ENCODE results near the gene ACTG1. TPM values are rescaled to one million over a fixed set of nuclear protein-coding genes. Genes with fewer than 3 reads are reported as not detected.

Gene ACTG1
- total RNA-seq, 1 experiment from 2014 or later: 2,136 TPM

DNA sequence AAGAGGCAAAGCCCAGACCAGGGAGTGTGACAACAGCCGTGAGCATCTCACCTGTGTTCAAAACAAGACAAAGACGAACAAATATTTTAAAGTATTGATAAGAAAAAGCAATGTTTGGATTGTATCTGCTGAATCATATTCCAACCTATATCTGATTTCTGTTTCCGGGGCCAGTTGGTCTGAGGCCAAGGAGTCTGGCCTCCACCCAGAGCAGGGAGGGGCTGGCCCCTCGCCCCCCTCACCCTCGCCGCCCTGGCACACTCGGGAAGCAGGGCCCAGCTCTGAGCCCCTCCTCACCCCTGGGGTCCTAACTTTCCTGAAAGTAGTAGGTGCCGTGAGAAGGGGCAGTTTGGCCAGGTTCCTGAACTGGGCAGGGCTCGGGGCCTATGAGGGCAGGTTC lies 48.0 kb downstream of the ACTG1 start:
- DNase-seq (ENCODE audit: low read depth): no peak

DNA sequence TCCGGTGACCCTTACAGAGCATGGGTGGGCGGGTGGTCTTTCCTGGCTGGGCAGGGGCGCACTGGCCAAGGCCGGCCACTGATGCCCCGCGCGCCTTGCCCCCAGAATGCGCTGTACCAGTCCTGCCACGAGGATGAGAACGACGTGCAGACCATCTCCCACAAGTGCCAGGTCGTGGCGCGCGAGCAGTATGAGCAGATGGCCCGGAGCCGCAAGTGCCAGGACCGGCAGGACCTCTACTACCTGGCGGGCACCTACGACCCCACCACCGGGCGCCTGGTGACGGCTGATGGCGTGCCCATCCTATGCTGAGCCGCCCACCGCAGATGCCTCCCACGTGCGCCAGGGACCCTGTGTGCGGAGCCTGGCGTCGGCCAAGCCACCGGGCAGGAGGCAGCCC lies 49.1 kb downstream of the ACTG1 start:
- no peak for DNase-seq (ENCODE audit: low read depth)

DNA sequence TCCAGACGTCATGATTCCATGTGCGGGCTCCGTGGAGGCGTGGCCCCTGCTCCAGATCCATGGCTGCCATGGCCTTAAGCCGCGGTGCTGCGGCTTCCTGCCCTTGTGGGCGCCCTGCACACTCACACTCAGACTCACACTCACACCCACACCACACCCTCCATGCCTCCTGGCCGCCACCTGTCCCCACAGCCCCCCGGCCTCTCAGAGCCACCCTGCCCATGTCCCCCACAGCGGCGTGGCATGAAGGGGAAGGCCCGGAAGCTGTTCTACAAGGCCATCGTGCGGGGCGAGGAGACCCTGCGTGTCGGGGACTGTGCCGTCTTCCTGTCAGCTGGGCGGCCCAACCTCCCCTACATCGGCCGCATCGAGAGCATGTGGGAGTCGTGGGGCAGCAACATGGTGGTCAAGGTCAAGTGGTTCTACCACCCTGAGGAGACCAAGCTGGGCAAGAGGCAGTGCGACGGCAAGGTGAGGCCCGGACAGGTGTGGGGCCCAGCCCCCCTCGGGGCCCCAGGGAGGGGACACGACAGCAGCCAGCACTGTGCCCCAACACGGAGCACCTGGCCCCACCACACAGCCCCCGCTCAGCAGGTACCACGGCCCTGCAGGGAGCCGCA lies 50.0 kb downstream of the ACTG1 start:
- DNase-seq (ENCODE audit: low read depth): no peak

DNA sequence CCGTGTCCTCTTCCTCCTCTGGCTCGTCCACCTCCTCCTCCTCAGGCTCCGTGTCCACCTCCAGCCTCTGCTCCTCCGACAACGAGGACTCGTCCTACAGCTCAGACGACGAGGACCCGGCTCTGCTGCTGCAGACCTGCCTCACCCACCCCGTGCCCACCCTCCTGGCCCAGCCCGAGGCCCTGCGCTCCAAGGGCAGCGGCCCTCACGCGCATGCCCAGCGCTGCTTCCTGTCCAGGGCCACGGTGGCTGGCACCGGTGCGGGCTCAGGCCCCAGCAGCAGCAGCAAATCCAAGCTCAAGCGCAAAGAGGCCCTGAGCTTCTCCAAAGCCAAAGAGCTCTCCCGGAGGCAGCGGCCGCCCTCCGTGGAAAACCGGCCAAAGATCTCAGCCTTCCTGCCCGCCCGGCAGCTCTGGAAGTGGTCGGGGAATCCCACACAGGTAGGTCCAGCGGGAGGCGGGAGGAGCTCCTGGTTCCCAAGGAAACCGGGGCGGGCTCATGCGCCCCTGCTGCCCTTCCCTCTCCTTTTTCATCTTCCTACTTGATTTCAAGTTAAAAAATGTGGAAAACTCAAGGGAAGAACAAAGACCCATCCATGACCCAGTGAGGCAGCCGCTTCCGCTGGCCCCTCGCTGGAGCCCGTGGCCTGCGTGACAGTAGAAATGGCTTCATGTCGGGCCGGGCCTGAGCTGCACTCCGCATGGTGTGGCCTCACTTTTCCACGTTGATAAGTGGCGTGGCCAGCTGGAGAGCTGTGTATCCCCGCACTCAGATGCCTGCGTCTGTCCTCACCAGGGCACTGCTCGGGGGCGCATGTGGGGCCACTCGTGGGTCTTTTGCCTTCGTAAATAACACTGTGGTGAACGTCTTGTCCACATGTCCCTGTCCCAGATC lies 50.7 kb downstream of the ACTG1 start:
- DNase-seq (ENCODE audit: low read depth): no peak

DNA sequence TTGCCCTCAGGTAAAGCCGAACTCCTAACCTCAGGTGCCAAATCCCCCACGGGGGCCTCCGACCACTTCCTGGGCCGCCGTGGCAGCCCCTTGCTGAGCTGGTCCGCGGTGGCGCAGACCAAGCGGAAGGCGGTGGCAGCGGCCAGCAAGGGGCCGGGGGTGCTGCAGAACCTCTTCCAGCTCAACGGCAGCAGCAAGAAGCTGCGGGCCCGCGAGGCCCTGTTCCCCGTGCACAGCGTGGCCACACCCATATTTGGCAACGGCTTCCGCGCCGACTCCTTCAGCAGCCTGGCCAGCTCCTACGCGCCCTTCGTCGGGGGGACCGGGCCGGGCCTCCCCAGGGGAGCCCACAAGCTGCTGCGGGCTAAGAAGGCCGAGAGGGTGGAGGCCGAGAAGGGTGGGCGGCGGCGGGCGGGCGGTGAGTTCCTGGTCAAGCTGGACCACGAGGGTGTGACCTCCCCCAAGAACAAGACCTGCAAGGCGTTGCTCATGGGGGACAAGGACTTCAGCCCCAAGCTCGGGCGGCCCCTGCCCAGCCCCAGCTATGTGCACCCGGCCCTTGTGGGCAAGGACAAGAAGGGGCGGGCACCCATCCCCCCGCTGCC lies 51.6 kb downstream of the ACTG1 start:
- no peak for DNase-seq (ENCODE audit: low read depth)

Other genes starting within 250 kb of the ACTG1 start
- 24.0 and 28.1 TPM in 2 replicates for gene SLC38A10, start 217.5 kb downstream of the ACTG1 start, total RNA-seq (2014; rRNA removed; shearing (Covaris generic))
- gene BAHCC1, start 117.3 kb downstream of the ACTG1 start, total RNA-seq (2014; rRNA removed; shearing (Covaris generic)): under 0.01 and 0.36 TPM in 2 replicates
- gene FSCN2, start 15.6 kb upstream of the ACTG1 start, total RNA-seq (2014; rRNA removed; shearing (Covaris generic)): not detected in 2 replicates
- gene FAAP100, start 39.6 kb upstream of the ACTG1 start, total RNA-seq (2014; rRNA removed; shearing (Covaris generic)): 8.2 and 13.0 TPM in 2 replicates
- 26.9 and 30.8 TPM in 2 replicates for gene NPLOC4, start 124.3 kb upstream of the ACTG1 start, total RNA-seq (2014; rRNA removed; shearing (Covaris generic))
- 1.3 and 2.1 TPM in 2 replicates for gene TSPAN10, start 124.4 kb upstream of the ACTG1 start, total RNA-seq (2014; rRNA removed; shearing (Covaris generic))
- 0.29 TPM in 1 of 2 replicates, not detected in the other for gene PDE6G, start 143.7 kb upstream of the ACTG1 start, total RNA-seq (2014; rRNA removed; shearing (Covaris generic))
- gene OXLD1, start 153.8 kb upstream of the ACTG1 start, total RNA-seq (2014; rRNA removed; shearing (Covaris generic)): 36.5 and 54.0 TPM in 2 replicates
- gene CCDC137, start 153.9 kb upstream of the ACTG1 start, total RNA-seq (2014; rRNA removed; shearing (Covaris generic)): 7.7 and 14.1 TPM in 2 replicates
- 28.6 and 30.9 TPM in 2 replicates for gene ARL16, start 171.0 kb upstream of the ACTG1 start, total RNA-seq (2014; rRNA removed; shearing (Covaris generic))
- 42.4 and 47.5 TPM in 2 replicates for gene HGS, start 171.2 kb upstream of the ACTG1 start, total RNA-seq (2014; rRNA removed; shearing (Covaris generic))
- gene MRPL12, start 190.6 kb upstream of the ACTG1 start, total RNA-seq (2014; rRNA removed; shearing (Covaris generic)): 12.6 and 13.0 TPM in 2 replicates
- 45.9 and 53.0 TPM in 2 replicates for gene SLC25A10, start 199.5 kb upstream of the ACTG1 start, total RNA-seq (2014; rRNA removed; shearing (Covaris generic))